PC-9 (cell line): ENCODE results near the gene MYO16. TPM values are rescaled to one million over a fixed set of nuclear protein-coding genes. Genes with fewer than 3 reads are reported as not detected.

ENCODE experiments used
- BruUV-seq: library from RNA; stranded (reverse); fragments of 400-500 nt; replicated peaks from 2 replicates; lab custom pipeline; 2021; lab: Mats Ljungman, UMichigan
- CTCF ChIA-PET: fragments of 300-600 bp; sonication (Branson Sonifier 250); formaldehyde crosslinking; loops from one replicate; lab custom pipeline; 2022; ENCODE audit warnings: antibody characterized with exemption; lab: Charles Lee
- POLR2A ChIA-PET: fragments of 300-600 bp; sonication (Branson Sonifier 250); formaldehyde crosslinking; loops from one replicate; lab custom pipeline; 2022; ENCODE audit warnings: antibody characterized with exemption; ENCODE audit not compliant: unreplicated experiment; lab: Charles Lee
- DNase-seq, 2 experiments: peaks; one replicate each; pipeline versions ENCODE4 v3.0.0 to v3.0.0-alpha.2; 2015 to 2022; ENCODE audit warnings: mixed read lengths in 1 of 2
- H2AFZ ChIP-seq: fragments of 200-600 bp; sonication (generic); 2 replicates; pipeline ENCODE4 v1.8.1; 2017; ENCODE audit warnings: antibody characterized with exemption
- H3F3A ChIP-seq: fragments of 200-600 bp; sonication (generic); 2 replicates; pipeline ENCODE4 v1.8.1; 2017; ENCODE audit warnings: antibody characterized with exemption, mild to moderate bottlenecking, low read depth; ENCODE audit not compliant: insufficient read depth
- H3K27ac ChIP-seq: fragments of 200-600 bp; sonication (generic); 2 replicates; pipeline ENCODE4 v1.6.1; 2016; ENCODE audit warnings: mixed run types
- H3K27me3 ChIP-seq: fragments of 200-600 bp; sonication (generic); 2 replicates; pipeline ENCODE4 v1.6.1; 2016; ENCODE audit warnings: low read depth, mixed run types; ENCODE audit not compliant: insufficient read depth
- H3K36me3 ChIP-seq: fragments of 200-600 bp; sonication (generic); 2 replicates; pipeline ENCODE4 v1.6.1; 2016; ENCODE audit warnings: low read depth, mixed run types
- H3K4me1 ChIP-seq: fragments of 200-600 bp; sonication (generic); replicated peaks from 2 replicates; pipeline ENCODE4 v1.6.1; 2016; ENCODE audit warnings: mixed run types; ENCODE audit not compliant: insufficient read depth
- H3K4me2 ChIP-seq: fragments of 200-600 bp; sonication (generic); 2 replicates; pipeline ENCODE4 v1.6.1; 2017; ENCODE audit warnings: mixed run types
- H3K4me3 ChIP-seq: fragments of 200-600 bp; sonication (generic); 2 replicates; pipeline ENCODE4 v1.6.1; 2016; ENCODE audit warnings: mixed run types
- H3K79me2 ChIP-seq: fragments of 200-600 bp; sonication (generic); 2 replicates; pipeline ENCODE4 v1.6.1; 2017; ENCODE audit warnings: low read depth, mixed run types
- H3K9me2 ChIP-seq: fragments of 200-600 bp; sonication (generic); 2 replicates; pipeline ENCODE4 v1.8.1; 2017; ENCODE audit warnings: mild to moderate bottlenecking; ENCODE audit not compliant: insufficient read depth
- H3K9me3 ChIP-seq: fragments of 200-600 bp; sonication (generic); 2 replicates; pipeline ENCODE4 v1.8.1; 2016; ENCODE audit warnings: low read depth; ENCODE audit not compliant: insufficient read depth
- H4K20me1 ChIP-seq: fragments of 200-600 bp; sonication (generic); 2 replicates; pipeline ENCODE4 v1.8.1; 2017; ENCODE audit not compliant: insufficient read depth
- CTCF ChIP-seq: fragments of 200-600 bp; sonication (generic); conservative IDR thresholded peaks from 2 replicates; pipeline ENCODE4 v1.6.1; 2017; ENCODE audit warnings: mixed run types, antibody characterized with exemption, mild to moderate bottlenecking, moderate library complexity
- EZH2 ChIP-seq: fragments of 200-600 bp; sonication (generic); IDR thresholded peaks from 2 replicates; pipeline ENCODE4 v1.8.0; 2017; ENCODE audit warnings: antibody characterized with exemption, low read depth
- intact Hi-C: fragments of 100-400 bp; cut with micrococcal nuclease; formaldehyde crosslinking; loops from one replicate; pipeline ENCODE4 v1.10.0; 2022; ENCODE audit not compliant: unreplicated experiment
- total RNA-seq: library from RNA; stranded (reverse); gene quantifications from 2 replicates; pipeline ENCODE4 v1.2.3, GENCODE V29; 2021

MYO16 gene
- total RNA-seq, 1 experiment from 2014 or later, result 0.59 TPM

- Histone ChIP-seq H3K9me2 (no peaks in the 10 kb centered on the region), H3K27me3 (no peaks in the 10 kb centered on the region), H3K9me3 (no peaks in the 10 kb centered on the region; the same call in 1 of the 2 replicates), H3F3A (peaks cover 15% of the 10 kb centered on the region; the same call in 1 of the 2 replicates), H4K20me1 (no peaks in the 10 kb centered on the region), H3K27ac (no peak overlapping the region), H3K4me2 (no peak overlapping the region), H3K36me3 (peaks cover 18% of the 10 kb centered on the region; the same call in 1 of the 2 replicates), H2AFZ (no peak overlapping the region), H3K79me2 (peaks cover 7% of the 10 kb centered on the region; the same call in 1 of the 2 replicates), H3K4me1 (no peaks in the 10 kb centered on the region), H3K4me3 (no peak overlapping the region)
- ChIA-PET POLR2A (no interaction called here), CTCF (no interaction called here)
- BruUV-seq, result no TSS peak
- TF ChIP-seq EZH2 (no peak), CTCF (no peak)
- DNase-seq, result no peak
- intact Hi-C loops, result no loop called here
These were observed 571.1 kb downstream of the MYO16 start for GRCh38 chr13:109200556-109200955.

GRCh38 chr13:109203587-109203986 is 574.2 kb downstream of the MYO16 start:
- peaks cover 7% of the 10 kb centered on the region; the same call in 1 of the 2 replicates for H3K79me2 ChIP-seq
- intact Hi-C loops, result no loop called here

GRCh38 chr13:109204252-109204651 is 574.8 kb downstream of the MYO16 start:
- H3K4me1 ChIP-seq, result no peaks in the 10 kb centered on the region
- H3F3A ChIP-seq, result peaks cover 20% of the 10 kb centered on the region; the same call in 1 of the 2 replicates
- no peak for DNase-seq
- no peaks in the 10 kb centered on the region; the same call in 1 of the 2 replicates for H3K9me3 ChIP-seq
- H3K4me3 ChIP-seq, result no peak overlapping the region
- no peaks in the 10 kb centered on the region for H3K27me3 ChIP-seq
- POLR2A ChIA-PET, result no interaction called here
- no peak overlapping the region for H2AFZ ChIP-seq
- BruUV-seq, result no TSS peak
- CTCF ChIA-PET, result no interaction called here
- H3K79me2 ChIP-seq, result peaks cover 7% of the 10 kb centered on the region; the same call in 1 of the 2 replicates
- no peak overlapping the region for H3K27ac ChIP-seq
- intact Hi-C loops, result no loop called here
- H4K20me1 ChIP-seq, result no peaks in the 10 kb centered on the region
- peaks cover 19% of the 10 kb centered on the region for H3K36me3 ChIP-seq
- H3K9me2 ChIP-seq, result no peaks in the 10 kb centered on the region
- no peak overlapping the region for H3K4me2 ChIP-seq
- TF ChIP-seq CTCF (no peak), EZH2 (no peak)

More at GRCh38 chr13:109203587-109203986, 574.2 kb downstream of the MYO16 start:
- Histone ChIP-seq H3K36me3 (peaks cover 14% of the 10 kb centered on the region), H4K20me1 (no peaks in the 10 kb centered on the region), H3K4me2 (no peak overlapping the region), H3K27me3 (no peaks in the 10 kb centered on the region), H2AFZ (no peak overlapping the region), H3K9me2 (no peaks in the 10 kb centered on the region), H3K4me3 (no peak overlapping the region), H3K9me3 (no peaks in the 10 kb centered on the region; the same call in 1 of the 2 replicates), H3K4me1 (no peaks in the 10 kb centered on the region), H3F3A (peaks cover 20% of the 10 kb centered on the region; the same call in 1 of the 2 replicates), H3K27ac (no peak overlapping the region)
- BruUV-seq, result no TSS peak
- no peak for DNase-seq
- TF ChIP-seq CTCF, result no peak
- TF ChIP-seq EZH2, result no peak
- ChIA-PET POLR2A (no interaction called here), CTCF (no interaction called here)
